ENCODE data around the gene GLMN. TPM values are rescaled to one million over a fixed set of nuclear protein-coding genes. Genes with fewer than 3 reads are reported as not detected.

GLMN gene
- total and polyA plus RNA-seq, 2 experiments from 2014 or later = 10.0 to 16.5 TPM

GRCh38 chr1:92277105-92277723, 21.6 kb downstream of the GLMN start:
- H3K27ac ChIP-seq = no peak overlapping the region
- no peak for DNase-seq (ENCODE audit: low spot score)
- no peaks in the 10 kb centered on the region for H3K9me2 ChIP-seq (replicated peaks; ENCODE audit: insufficient read depth)
- H3K4me3 ChIP-seq = no peak overlapping the region
- no peaks in the 10 kb centered on the region for H4K20me1 ChIP-seq (ENCODE audit: insufficient read depth, poor library complexity, severe bottlenecking)
- no peaks in the 10 kb centered on the region for H3K79me2 ChIP-seq
- WGBS (ENCODE audit: low lambda C conversion rate, missing lambda C conversion rate) = 96% methylated on average over 4 of the region's 4 CpGs
- no peaks in the 10 kb centered on the region for H3K27me3 ChIP-seq
- no peak overlapping the region for H3K4me2 ChIP-seq
- H2AFZ ChIP-seq = no peak overlapping the region
- no peaks in the 10 kb centered on the region for H3K4me1 ChIP-seq (ENCODE audit: insufficient read depth)
- TF ChIP-seq, protein P1, sequence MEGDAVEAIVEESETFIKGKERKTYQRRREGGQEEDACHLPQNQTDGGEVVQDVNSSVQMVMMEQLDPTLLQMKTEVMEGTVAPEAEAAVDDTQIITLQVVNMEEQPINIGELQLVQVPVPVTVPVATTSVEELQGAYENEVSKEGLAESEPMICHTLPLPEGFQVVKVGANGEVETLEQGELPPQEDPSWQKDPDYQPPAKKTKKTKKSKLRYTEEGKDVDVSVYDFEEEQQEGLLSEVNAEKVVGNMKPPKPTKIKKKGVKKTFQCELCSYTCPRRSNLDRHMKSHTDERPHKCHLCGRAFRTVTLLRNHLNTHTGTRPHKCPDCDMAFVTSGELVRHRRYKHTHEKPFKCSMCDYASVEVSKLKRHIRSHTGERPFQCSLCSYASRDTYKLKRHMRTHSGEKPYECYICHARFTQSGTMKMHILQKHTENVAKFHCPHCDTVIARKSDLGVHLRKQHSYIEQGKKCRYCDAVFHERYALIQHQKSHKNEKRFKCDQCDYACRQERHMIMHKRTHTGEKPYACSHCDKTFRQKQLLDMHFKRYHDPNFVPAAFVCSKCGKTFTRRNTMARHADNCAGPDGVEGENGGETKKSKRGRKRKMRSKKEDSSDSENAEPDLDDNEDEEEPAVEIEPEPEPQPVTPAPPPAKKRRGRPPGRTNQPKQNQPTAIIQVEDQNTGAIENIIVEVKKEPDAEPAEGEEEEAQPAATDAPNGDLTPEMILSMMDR (IDR thresholded peaks at IDR 0.05; ENCODE audit: poor library complexity) = no peak
- TF ChIP-seq EZH2phosphoT487 (IDR thresholded peaks at IDR 0.05; ENCODE audit: low read depth, severe bottlenecking, unreplicated experiment) (no peak), EZH2 (IDR thresholded peaks at IDR 0.05; ENCODE audit: borderline replicate concordance) (no peak)
- no peaks in the 10 kb centered on the region for H3K36me3 ChIP-seq (replicated peaks; ENCODE audit: insufficient read depth, low read depth)
- H3K9me3 ChIP-seq (ENCODE audit: low read depth) = no peaks in the 10 kb centered on the region

DNA sequence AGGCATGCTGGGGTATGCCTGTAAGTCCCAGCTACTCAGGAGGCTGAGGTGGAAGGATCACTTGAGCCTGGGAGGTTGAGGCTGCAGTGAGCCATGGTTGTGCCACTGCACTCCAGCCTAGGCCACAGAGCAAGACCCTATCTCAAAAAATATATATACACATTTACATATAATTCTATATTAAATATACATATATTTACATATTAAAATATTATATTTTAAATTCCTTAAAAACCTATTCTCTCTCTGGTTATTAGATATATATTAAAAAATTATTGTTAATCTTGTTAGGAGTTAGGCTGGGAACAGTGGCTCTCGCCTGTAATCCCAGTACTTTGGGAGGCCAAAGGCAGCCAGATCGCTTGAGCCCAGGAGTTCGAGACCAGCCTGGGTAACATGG, 22.7 kb downstream of the GLMN start:
- no peak overlapping the region for H3K4me3 ChIP-seq
- H2AFZ ChIP-seq = no peak overlapping the region
- no peaks in the 10 kb centered on the region for H3K9me3 ChIP-seq (ENCODE audit: low read depth)
- no peaks in the 10 kb centered on the region for H3K27me3 ChIP-seq
- no peaks in the 10 kb centered on the region for H3K36me3 ChIP-seq (replicated peaks; ENCODE audit: insufficient read depth, low read depth)
- no peaks in the 10 kb centered on the region for H3K9me2 ChIP-seq (replicated peaks; ENCODE audit: insufficient read depth)
- DNase-seq (ENCODE audit: low spot score) = no peak
- 96% methylated on average over 3 of the region's 3 CpGs for WGBS (ENCODE audit: low lambda C conversion rate, missing lambda C conversion rate)
- H3K4me2 ChIP-seq = no peak overlapping the region
- H3K27ac ChIP-seq = no peak overlapping the region
- no peaks in the 10 kb centered on the region for H4K20me1 ChIP-seq (ENCODE audit: insufficient read depth, poor library complexity, severe bottlenecking)
- TF ChIP-seq, protein P1 (IDR thresholded peaks at IDR 0.05; ENCODE audit: poor library complexity) = no peak
- no peaks in the 10 kb centered on the region for H3K79me2 ChIP-seq
- no peaks in the 10 kb centered on the region for H3K4me1 ChIP-seq (ENCODE audit: insufficient read depth)

- no peaks in the 10 kb centered on the region for H3K4me1 ChIP-seq (ENCODE audit: insufficient read depth)
- no peak for DNase-seq (ENCODE audit: low spot score)
- no peaks in the 10 kb centered on the region for H3K79me2 ChIP-seq
- H3K9me3 ChIP-seq (ENCODE audit: low read depth) = no peaks in the 10 kb centered on the region
- no peaks in the 10 kb centered on the region for H3K36me3 ChIP-seq (replicated peaks; ENCODE audit: insufficient read depth, low read depth)
- H3K4me2 ChIP-seq = no peak overlapping the region
- H2AFZ ChIP-seq = no peak overlapping the region
- H3K27me3 ChIP-seq = no peaks in the 10 kb centered on the region
- H3K27ac ChIP-seq = no peak overlapping the region
- H4K20me1 ChIP-seq (ENCODE audit: insufficient read depth, poor library complexity, severe bottlenecking) = no peaks in the 10 kb centered on the region
- H3K9me2 ChIP-seq (replicated peaks; ENCODE audit: insufficient read depth) = no peaks in the 10 kb centered on the region
- WGBS (ENCODE audit: low lambda C conversion rate, missing lambda C conversion rate) = 95% methylated on average over 1 of the region's 1 CpG
- H3K4me3 ChIP-seq = no peak overlapping the region
- TF ChIP-seq EZH2phosphoT487 (IDR thresholded peaks at IDR 0.05; ENCODE audit: low read depth, severe bottlenecking, unreplicated experiment) = no peak
- TF ChIP-seq EZH2 (IDR thresholded peaks at IDR 0.05; ENCODE audit: borderline replicate concordance) = no peak
- TF ChIP-seq, protein P1 (IDR thresholded peaks at IDR 0.05; ENCODE audit: poor library complexity) = no peak
Measured at GRCh38 chr1:92274939-92275338, 23.8 kb downstream of the GLMN start.

- Histone ChIP-seq H2AFZ (no peak overlapping the region), H3K27ac (no peak overlapping the region), H3K9me3 (ENCODE audit: low read depth) (no peaks in the 10 kb centered on the region), H3K4me2 (no peak overlapping the region), H3K79me2 (no peaks in the 10 kb centered on the region), H3K4me3 (no peak overlapping the region), H4K20me1 (ENCODE audit: insufficient read depth, poor library complexity, severe bottlenecking) (no peaks in the 10 kb centered on the region), H3K36me3 (replicated peaks; ENCODE audit: insufficient read depth, low read depth) (no peaks in the 10 kb centered on the region), H3K4me1 (ENCODE audit: insufficient read depth) (no peaks in the 10 kb centered on the region), H3K27me3 (no peaks in the 10 kb centered on the region), H3K9me2 (replicated peaks; ENCODE audit: insufficient read depth) (no peaks in the 10 kb centered on the region)
- TF ChIP-seq, protein P1 (IDR thresholded peaks at IDR 0.05; ENCODE audit: poor library complexity) = no peak
- WGBS (ENCODE audit: low lambda C conversion rate, missing lambda C conversion rate) = 94% methylated on average over 1 of the region's 1 CpG
- DNase-seq (ENCODE audit: low spot score) = no peak
Measured at GRCh38 chr1:92273039-92273438, 25.7 kb downstream of the GLMN start.

Measured in hepatocyte (in vitro differentiated cells).